Esophagus muscularis mucosa (tissue), 3 donors: ENCODE results near the gene PALS1.

ENCODE experiments used
- CTCF ChIP-seq, 3 experiments: fragments of 200-600 bp in 2 of 3; fragments of 450-650 bp in 1 of 3; sonication (generic) in 2 of 3; IDR thresholded peaks; one replicate each; pipeline ENCODE4 v1.5.1; 2017 to 2019; ENCODE audit warnings: antibody characterized with exemption in 3 of 3, mild to moderate bottlenecking in 2 of 3, moderate library complexity in 1 of 3
- EP300 ChIP-seq: sonication (generic); formaldehyde crosslinking; IDR thresholded peaks from one replicate; pipeline ENCODE4 v1.6.1; 2017; ENCODE audit warnings: antibody characterized with exemption

GRCh38 chr14:67260965-67261364 lies 19.7 kb downstream of the PALS1 start:
- TF ChIP-seq CTCF (IDR thresholded peaks at IDR 0.05) (no peak), EP300 (no peak)
